CD14-positive monocyte (primary cell): ENCODE measurements around the gene PLS1. TPM values are rescaled to one million over a fixed set of nuclear protein-coding genes. Genes with fewer than 3 reads are reported as not detected.

Source experiments
- DNase-seq, 3 donors: peaks; one replicate each; pipeline ENCODE4 v3.0.0-alpha.2; 2011 to 2022
- H2AFZ ChIP-seq: 2 replicates; pipeline ENCODE4 v1.6.0; 2012; ENCODE audit warnings: mild to moderate bottlenecking, low read depth, low read length, inconsistent platforms; ENCODE audit not compliant: insufficient read depth, poor library complexity, severe bottlenecking
- H3K27ac ChIP-seq, 2 donors: 1 replicate in 1 of 2; 2 replicates in 1 of 2; pipeline ENCODE4 v1.5.1; 2012 to 2013; ENCODE audit warnings: low read length in 2 of 2, control low read depth in 1 of 2, inconsistent platforms in 1 of 2, low read depth in 1 of 2, mild to moderate bottlenecking in 1 of 2
- H3K27me3 ChIP-seq, 2 donors: one replicate each; pipeline versions ENCODE4 v1.6.0 to v1.6.1; 2011 to 2013; ENCODE audit warnings: low read length in 2 of 2; ENCODE audit not compliant: control insufficient read depth in 2 of 2, insufficient read depth in 2 of 2
- H3K36me3 ChIP-seq, 2 donors: replicated peaks in 1 of 2; 1 replicate in 1 of 2; 2 replicates in 1 of 2; pipeline versions ENCODE4 v1.5.1 to v1.6.1; 2012 to 2013; ENCODE audit warnings: low read length in 2 of 2, control low read depth in 1 of 2, inconsistent platforms in 1 of 2, mild to moderate bottlenecking in 1 of 2; ENCODE audit not compliant: insufficient read depth in 2 of 2, control insufficient read depth in 1 of 2
- H3K4me1 ChIP-seq, 2 donors: 1 replicate in 1 of 2; 2 replicates in 1 of 2; pipeline versions ENCODE4 v1.5.1 to v1.6.1; 2012 to 2013; ENCODE audit warnings: low read length in 2 of 2, control low read depth in 1 of 2, inconsistent platforms in 1 of 2, mild to moderate bottlenecking in 1 of 2, moderate library complexity in 1 of 2; ENCODE audit not compliant: insufficient read depth in 2 of 2, control insufficient read depth in 1 of 2
- H3K4me2 ChIP-seq: replicated peaks from 2 replicates; pipeline ENCODE3; 2012; ENCODE audit warnings: low read length, moderate library complexity, mild to moderate bottlenecking; ENCODE audit not compliant: poor library complexity, severe bottlenecking; ENCODE audit errors: extremely low read depth
- H3K4me3 ChIP-seq, 3 experiments: fragments of 200-600 bp in 1 of 3; sonication (generic) in 1 of 3; replicated peaks in 1 of 3; 1 replicate in 2 of 3; 2 replicates in 1 of 3; pipeline ENCODE4 v1.5.1; 2011 to 2013; ENCODE audit warnings: low read length in 3 of 3, mild to moderate bottlenecking in 3 of 3, control low read depth in 2 of 3, low read depth in 2 of 3, inconsistent platforms in 1 of 3, moderate library complexity in 1 of 3
- H3K79me2 ChIP-seq: 2 replicates; pipeline ENCODE4 v1.6.0; 2012; ENCODE audit warnings: mild to moderate bottlenecking, control low read depth, inconsistent platforms, low read length, moderate library complexity; ENCODE audit not compliant: insufficient read depth
- H3K9ac ChIP-seq: 2 replicates; pipeline ENCODE4 v1.6.0; 2017; ENCODE audit warnings: low read length, mild to moderate bottlenecking; ENCODE audit not compliant: insufficient read depth, poor library complexity, severe bottlenecking
- H3K9me3 ChIP-seq, 2 donors: replicated peaks in 1 of 2; 1 replicate in 1 of 2; 2 replicates in 1 of 2; pipeline versions ENCODE4 v1.5.1 to v1.6.1; 2012 to 2013; ENCODE audit warnings: low read length in 2 of 2, control low read depth in 1 of 2; ENCODE audit not compliant: control insufficient read depth in 1 of 2, insufficient read depth in 1 of 2
- H4K20me1 ChIP-seq: 2 replicates; pipeline ENCODE4 v1.6.0; 2012; ENCODE audit warnings: mild to moderate bottlenecking, low read length, control low read depth, moderate library complexity; ENCODE audit not compliant: insufficient read depth
- H3K27ac Mint-ChIP-seq, 7 donors: one replicate each; pipeline ENCODE4 v1.8.0; 2020; ENCODE audit warnings: mild to moderate bottlenecking in 7 of 7, mixed read lengths in 7 of 7, moderate library complexity in 6 of 7, inconsistent platforms in 2 of 7
- H3K27me3 Mint-ChIP-seq, 3 donors: one replicate each; pipeline ENCODE4 v1.8.0; 2021 to 2022; ENCODE audit warnings: low read depth in 3 of 3, mild to moderate bottlenecking in 3 of 3, mixed read lengths in 3 of 3, moderate library complexity in 3 of 3, inconsistent platforms in 1 of 3
- H3K36me3 Mint-ChIP-seq, 2 donors: one replicate each; pipeline ENCODE4 v1.8.0; 2020; ENCODE audit warnings: mixed read lengths in 2 of 2, inconsistent platforms in 1 of 2, mild to moderate bottlenecking in 1 of 2
- H3K4me1 Mint-ChIP-seq: one replicate; pipeline ENCODE4 v1.8.0; 2020; ENCODE audit warnings: mild to moderate bottlenecking, mixed read lengths
- H3K4me3 Mint-ChIP-seq, 2 donors: one replicate each; pipeline ENCODE4 v1.8.0; 2020; ENCODE audit warnings: mild to moderate bottlenecking in 2 of 2, mixed read lengths in 2 of 2, moderate library complexity in 1 of 2
- H3K9me3 Mint-ChIP-seq, 7 donors: one replicate each; pipeline ENCODE4 v1.8.0; 2020 to 2022; ENCODE audit warnings: mixed read lengths in 7 of 7, mild to moderate bottlenecking in 6 of 7, moderate library complexity in 6 of 7, inconsistent platforms in 2 of 7
- WGBS: methylation state at CpG from one replicate; pipeline ENCODE4 v1.1.5; 2013; ENCODE audit warnings: missing lambda C conversion rate; ENCODE audit not compliant: insufficient coverage; 5-methylcytosine and 5-hydroxymethylcytosine counted together
- intact Hi-C, 2 donors: fragments of 100-400 bp; cut with micrococcal nuclease; formaldehyde crosslinking; loops; one replicate each; pipeline versions ENCODE4 v1.15.0 to v1.15.1; 2023
- polyA plus RNA-seq, 3 donors: library from polyadenylated mRNA; depleted of rRNA in 1 of 3; unstranded in 2 of 3; stranded (reverse) in 1 of 3; fragments of 300-500 nt in 2 of 3; fragments of >200 nt in 1 of 3; fragmentation: Illumina TruSeq in 2 of 3; gene quantifications; 1 replicate in 2 of 3; 2 replicates in 1 of 3; pipeline ENCODE4 v1.2.3, GENCODE V29; 2012 to 2021
- small RNA-seq: library from RNA; depleted of rRNA; stranded (forward); fragments of <200 nt; gene quantifications from one replicate; pipeline ENCODE3, GENCODE V24; 2012; ENCODE audit warnings: low read depth; ENCODE audit not compliant: insufficient read length
- TF ChIP-seq, protein P1 (sequence below): fragments of 200-600 bp; IDR thresholded peaks from one replicate; pipeline ENCODE4 v1.8.0; 2022; ENCODE audit warnings: antibody characterized with exemption, mild to moderate bottlenecking

PLS1 gene
- polyA plus RNA-seq, 3 donors: 0.09 to 0.17 TPM; not detected in 1

- Histone ChIP-seq H3K9ac (no peak overlapping the region), H3K27me3 (no peaks in the 10 kb centered on the region), H3K4me2 (no peak overlapping the region), H4K20me1 (no peaks in the 10 kb centered on the region), H3K79me2 (no peaks in the 10 kb centered on the region), H2AFZ (no peak overlapping the region), H3K9me3 (no peaks in the 10 kb centered on the region), H3K27ac (no peak overlapping the region), H3K4me3 (no peak overlapping the region), H3K4me1 (no peaks in the 10 kb centered on the region), H3K36me3 (no peaks in the 10 kb centered on the region)
- DNase-seq: no peak
- no peak overlapping the region for H3K4me3 Mint-ChIP-seq
- no CpG with 5 or more reads among the region's 1 CpG for WGBS
- TF ChIP-seq, protein P1, sequence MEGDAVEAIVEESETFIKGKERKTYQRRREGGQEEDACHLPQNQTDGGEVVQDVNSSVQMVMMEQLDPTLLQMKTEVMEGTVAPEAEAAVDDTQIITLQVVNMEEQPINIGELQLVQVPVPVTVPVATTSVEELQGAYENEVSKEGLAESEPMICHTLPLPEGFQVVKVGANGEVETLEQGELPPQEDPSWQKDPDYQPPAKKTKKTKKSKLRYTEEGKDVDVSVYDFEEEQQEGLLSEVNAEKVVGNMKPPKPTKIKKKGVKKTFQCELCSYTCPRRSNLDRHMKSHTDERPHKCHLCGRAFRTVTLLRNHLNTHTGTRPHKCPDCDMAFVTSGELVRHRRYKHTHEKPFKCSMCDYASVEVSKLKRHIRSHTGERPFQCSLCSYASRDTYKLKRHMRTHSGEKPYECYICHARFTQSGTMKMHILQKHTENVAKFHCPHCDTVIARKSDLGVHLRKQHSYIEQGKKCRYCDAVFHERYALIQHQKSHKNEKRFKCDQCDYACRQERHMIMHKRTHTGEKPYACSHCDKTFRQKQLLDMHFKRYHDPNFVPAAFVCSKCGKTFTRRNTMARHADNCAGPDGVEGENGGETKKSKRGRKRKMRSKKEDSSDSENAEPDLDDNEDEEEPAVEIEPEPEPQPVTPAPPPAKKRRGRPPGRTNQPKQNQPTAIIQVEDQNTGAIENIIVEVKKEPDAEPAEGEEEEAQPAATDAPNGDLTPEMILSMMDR: no peak
- H3K27me3 Mint-ChIP-seq: peaks cover 0 to 4% (median 2%) of the 10 kb centered on the region in 3 donors
- H3K27ac Mint-ChIP-seq: no peak overlapping the region
- peaks cover 0 to 10% (median 4%) of the 10 kb centered on the region in 7 donors for H3K9me3 Mint-ChIP-seq
- no peaks in the 10 kb centered on the region for H3K36me3 Mint-ChIP-seq
- H3K4me1 Mint-ChIP-seq: no peaks in the 10 kb centered on the region
- intact Hi-C loops: no loop called here
Measured at GRCh38 chr3:142754494-142754893, 158.3 kb downstream of the PLS1 start.

Small RNAs within 50 kb of the gene (small RNA-seq; reads per million reads assigned to genes)
- not detected for gene RNA5SP143

Other genes starting within 250 kb of the PLS1 start
- gene XRN1, start 148.4 kb upstream of the PLS1 start, polyA plus RNA-seq: 10 to 100 TPM in 2 of 3 donors, 1 to 10 TPM in 1; 8.6 to 47.9 (median 24.3) TPM
- 10 to 100 TPM in 1 of 3 donors, 1 to 10 TPM in 2; 6.3 to 16.4 (median 6.6) TPM for gene ATR, start 17.7 kb upstream of the PLS1 start, polyA plus RNA-seq
- gene TRPC1, start 127.6 kb downstream of the PLS1 start, polyA plus RNA-seq: under 1 TPM in 1 of 3 donors, not detected in 2; 0.01 TPM